G401.6 (cell line): Measurements from ENCODE around the gene SLC25A43.
"Not testable (repeated sequence)": the region's sequence is repeated elsewhere in the genome, so short reads cannot be mapped to it uniquely, and the experiment has no call there.

Experiments used
- FAIRE-seq: peaks from 2 replicates; lab custom pipeline; 2012; peaks lifted over from hg19 to GRCh38; lab: Jason Lieb, UNC

The SLC25A43 gene

DNA sequence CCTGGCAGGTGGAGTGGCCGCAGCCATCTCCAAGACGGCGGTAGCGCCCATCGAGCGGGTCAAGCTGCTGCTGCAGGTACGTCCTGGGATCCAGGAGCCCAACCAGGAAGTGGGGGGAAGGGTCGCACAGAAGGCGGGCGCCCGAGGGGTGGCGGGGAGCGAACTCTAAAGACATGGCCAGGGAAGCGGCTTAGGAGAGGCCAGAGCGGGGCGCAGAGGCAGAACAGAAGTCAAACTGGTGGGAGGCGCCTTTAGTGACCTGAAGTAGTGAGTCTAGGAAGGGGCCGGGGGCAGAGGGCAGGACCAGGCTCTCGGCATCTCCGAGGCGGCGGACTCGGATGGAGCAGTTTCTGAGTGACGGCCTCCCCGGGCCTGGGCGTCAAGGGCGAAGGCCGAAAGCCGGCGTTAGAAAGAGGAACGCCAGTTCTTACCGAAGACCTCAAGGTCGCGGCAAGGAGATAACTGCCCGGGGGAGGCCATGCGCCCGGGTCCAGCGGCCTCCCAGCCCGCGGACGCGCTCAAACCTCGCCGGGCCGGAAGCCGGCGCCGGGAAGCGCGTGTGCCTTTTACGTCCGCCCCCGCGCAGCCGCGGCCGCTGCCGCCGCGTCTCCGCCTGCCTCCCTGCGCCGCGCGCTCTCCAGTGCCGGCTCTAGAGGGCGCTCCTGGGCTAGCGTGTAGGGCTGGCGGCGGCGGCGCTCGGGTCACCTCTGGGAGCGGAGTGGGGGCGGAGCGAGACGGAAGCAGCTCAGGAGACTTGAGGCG lies 69.6 kb downstream of the SLC25A43 start:
- no peak for FAIRE-seq

DNA sequence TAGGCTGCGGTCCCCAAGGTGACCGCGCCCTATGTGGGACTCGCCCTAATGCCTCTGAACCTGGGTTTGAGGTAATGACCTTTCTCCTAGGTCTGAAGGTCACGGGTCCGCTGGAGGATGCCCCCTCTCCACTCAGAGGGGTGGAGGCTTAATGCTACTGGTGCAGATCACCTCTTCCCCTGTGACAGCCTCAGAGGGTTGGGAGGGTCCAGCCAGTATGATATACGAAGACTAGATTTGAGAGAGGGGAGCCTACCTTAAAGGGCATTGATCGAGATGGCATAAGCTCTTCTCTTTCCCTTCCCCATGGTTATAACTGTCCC lies 70.1 kb downstream of the SLC25A43 start:
- FAIRE-seq = no peak

DNA sequence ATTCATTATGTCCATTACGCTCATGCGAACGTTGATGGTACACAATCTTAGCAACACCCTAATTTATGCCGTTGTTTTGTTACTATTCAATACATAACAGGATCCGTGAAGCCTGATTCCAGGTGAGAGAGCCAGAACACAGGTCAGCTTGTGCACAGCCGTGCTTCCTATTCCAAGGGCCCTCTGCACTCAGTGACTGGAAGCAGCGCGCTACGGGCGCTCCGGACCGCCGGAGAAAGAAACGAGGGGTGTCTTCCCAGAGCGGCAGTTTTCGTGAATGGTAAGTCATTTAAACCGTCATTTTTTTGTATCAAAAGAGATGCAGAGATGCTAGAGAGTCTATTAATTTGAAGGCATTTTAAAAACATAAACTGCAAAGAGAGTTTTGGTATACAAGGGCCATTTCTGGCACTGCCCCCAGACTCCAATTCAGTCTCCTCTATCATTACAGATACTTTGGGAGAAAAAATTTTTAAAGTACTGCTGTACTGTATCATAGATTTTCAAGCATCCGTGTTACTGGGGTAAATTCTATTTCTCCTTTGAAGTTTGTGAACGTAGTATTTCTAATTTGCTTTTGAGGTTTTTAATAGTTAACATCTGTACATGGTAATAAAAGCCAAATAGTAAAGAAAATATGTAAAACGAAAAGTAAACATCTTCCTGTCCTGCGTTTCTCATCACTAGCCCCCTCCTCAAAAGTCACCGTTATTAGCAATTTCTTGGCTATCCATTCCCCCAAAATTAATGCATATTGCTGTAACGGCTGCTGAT lies 75.7 kb downstream of the SLC25A43 start:
- FAIRE-seq = peak; percentile 40

DNA sequence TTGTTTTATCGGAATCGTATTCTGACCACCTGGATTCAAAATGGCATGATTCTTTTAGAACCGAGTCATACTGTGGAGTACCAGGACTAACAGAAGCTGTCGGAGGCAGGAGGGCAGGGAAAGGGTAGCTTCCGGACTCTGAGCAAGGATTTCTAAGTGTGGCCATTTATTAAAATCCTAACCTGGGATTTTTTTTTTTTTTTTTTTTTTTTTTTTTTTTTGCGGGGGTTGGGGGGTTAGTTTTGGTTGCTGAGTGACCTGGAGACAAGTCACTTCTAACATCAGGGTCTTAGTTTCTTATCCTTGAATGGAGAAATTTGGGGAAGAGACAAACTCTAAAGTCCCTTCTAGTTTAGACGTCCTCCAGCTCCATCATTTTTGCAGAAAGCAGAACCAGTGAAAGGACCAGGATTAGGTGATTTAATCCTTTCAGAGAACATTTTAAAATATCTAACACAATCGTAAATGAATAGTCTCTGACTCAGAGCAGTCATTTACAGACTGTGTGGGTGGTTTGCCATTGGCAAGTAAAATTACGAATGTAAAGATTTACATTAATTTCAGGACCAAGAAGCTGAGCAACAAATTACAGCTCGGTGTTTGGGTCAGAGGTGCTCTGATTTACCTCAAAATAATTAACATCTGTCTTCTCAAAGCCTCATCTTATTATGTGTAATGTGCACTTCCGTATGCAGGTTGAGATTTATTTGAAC lies 76.4 kb downstream of the SLC25A43 start:
- no peak for FAIRE-seq

DNA sequence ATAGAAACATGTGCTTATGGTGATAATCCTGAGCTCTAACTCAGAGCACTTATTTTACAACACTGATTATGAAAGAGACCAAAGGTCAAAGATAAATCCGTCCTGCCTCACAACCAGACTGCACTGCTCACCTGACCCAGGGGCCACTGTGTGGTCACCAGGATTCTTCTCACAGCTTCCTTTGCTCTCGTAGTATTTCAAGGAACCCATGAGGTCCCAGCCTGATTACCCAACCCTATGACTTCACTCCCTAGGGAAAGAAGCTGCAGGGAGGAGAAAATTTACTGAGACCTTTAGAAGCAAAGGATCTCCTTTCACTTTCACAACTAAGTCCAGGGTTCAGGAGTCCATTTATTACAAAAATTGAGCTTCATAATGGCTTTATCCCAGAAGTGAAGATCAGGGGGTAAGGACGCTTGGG lies 78.7 kb downstream of the SLC25A43 start:
- FAIRE-seq = peak; percentile 61

DNA sequence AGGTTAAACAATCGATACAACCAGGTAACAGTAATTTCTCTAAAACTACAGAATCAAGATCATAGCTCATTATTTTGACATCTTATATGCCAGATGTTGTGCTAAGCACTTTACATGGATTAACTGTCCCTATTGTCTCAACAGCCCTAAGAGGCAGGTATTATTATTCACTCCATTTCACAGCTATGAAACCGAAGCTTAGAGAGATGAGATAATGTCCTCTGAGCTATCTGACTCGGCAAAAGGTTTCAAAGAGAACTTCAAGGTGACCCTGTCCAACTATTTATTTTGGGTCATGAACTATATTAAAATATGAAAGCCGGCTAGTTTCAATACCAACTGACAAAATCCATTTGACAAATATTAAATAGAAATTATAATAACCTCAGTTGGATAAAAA lies 79.4 kb downstream of the SLC25A43 start:
- peak; percentile 63 for FAIRE-seq

DNA sequence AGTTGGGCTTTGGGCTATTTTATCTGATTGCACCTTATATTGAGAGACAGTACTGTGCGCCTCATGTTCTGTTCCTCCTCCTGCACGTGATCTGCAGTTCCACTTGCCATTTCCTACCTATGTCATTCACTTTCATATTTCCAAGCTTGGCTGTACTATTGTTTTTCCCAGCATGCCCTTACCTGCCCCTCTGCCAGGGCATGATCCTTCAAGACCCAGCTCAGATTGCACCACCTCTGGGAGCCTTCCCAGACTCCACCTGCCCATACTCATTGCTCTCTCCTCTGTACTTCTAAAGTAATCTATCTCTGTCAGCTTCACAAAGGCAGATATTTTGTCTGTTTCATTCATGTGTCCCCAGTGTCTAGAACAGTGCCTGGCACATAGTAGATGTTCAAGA lies 80.7 kb downstream of the SLC25A43 start:
- FAIRE-seq = no peak

DNA sequence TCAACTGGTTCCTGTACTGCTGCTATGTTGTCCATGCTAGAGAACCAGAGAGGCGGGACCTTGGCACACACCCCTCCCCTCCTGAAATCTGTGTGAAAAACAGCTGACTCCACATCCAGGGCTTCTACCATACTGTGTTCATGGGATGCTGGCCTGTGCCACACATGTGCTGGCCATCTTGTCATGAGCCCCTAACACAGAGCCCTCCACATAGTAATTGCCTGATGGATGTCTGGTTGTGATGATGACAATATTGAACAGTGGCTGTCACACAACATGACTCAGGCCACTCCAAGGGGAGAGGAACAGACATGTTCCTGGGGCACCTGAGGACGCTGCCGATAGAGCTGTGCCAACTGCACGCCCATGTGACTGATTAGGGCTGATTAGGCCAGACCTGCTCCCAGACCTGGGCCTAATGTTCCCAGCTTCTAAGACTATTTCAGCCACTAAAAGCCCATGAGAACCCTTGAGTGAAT lies 82.2 kb downstream of the SLC25A43 start:
- FAIRE-seq = no peak

DNA sequence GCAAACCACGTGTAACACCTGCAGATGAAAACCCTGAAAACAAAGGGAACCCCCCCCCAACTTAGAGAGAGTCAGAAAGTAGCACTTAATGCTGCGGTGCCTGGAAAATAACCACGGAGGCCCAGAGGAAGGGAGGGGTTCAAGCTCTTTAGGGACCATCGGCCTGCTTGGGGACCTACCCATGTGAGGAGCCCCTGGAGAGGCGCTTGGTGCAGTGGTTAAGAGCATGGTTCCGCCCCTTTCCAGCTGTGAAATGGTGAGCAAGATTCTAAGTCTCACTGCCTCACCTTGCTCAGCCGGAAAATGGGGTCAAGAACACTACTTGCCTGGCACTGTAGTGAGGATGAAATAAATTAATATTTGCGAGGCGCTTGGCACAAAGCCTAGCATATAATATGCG lies 82.9 kb downstream of the SLC25A43 start:
- FAIRE-seq = no peak

DNA sequence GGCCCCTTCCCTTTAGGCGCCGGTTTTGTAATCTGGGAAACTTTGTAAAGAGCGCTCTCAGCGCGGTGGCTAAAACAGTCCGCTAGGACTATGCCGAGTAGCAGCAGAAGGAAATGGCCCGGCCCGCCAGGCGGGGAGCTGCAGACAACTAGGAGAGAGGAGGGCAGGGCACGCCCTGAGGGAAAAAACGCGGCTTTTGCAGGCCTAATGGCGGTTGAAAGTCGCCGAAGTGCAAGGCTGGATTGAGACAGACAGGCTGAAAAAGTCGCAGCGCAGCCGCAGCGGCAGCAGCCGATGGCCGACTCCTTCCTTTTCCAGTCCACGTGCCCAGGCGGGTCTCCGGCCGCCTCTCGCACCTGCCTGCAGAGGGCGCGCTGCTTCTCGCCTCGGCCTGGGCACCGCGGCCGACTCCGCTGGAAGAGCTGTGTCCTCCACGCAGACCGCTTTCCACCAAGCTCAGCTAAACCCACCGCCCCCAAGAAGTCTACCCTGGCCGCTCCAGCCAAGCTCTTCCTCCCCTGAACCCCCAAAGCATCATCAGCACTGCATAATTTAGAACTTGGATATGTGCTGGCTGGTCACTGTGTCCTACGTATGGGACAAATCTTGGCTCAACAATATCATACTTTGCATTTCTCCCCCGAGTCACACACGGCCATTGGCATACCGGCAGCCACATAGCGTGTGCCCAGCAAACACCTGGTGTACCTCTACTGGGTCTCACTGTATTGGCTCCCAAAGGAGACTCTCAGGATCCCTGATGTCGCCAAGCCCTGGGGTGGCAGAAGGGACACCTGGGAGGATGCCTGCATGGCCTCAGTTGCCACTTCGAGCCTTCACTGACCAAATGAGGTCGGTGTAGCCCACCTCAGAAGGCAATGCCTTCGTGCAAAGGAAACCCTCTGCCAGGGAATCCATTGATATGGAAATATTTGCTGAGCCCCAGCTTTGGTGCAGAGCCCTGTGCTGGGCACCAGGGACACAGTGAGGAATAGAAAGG lies 83.6 kb downstream of the SLC25A43 start:
- no peak for FAIRE-seq

DNA sequence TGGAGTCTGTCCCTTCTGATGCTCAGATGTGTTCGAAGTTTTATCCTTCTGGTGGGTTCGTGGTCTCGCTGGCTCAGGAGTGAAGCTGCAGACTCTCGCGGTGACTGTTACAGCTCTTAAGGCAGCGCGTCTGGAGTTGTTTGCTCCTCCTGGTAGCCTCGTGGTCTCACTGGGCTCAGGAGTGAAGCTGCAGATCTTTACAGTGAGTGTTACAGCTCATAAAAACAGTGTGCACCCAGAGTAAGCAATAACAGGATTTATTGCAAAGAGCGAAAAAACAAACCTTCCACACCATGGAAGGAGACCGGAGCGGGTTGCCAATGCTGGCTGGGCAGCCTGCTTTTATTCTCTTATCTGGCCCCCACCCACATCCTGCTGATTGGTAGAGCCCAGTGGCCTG lies 87.6 kb downstream of the SLC25A43 start:
- FAIRE-seq = no peak

DNA sequence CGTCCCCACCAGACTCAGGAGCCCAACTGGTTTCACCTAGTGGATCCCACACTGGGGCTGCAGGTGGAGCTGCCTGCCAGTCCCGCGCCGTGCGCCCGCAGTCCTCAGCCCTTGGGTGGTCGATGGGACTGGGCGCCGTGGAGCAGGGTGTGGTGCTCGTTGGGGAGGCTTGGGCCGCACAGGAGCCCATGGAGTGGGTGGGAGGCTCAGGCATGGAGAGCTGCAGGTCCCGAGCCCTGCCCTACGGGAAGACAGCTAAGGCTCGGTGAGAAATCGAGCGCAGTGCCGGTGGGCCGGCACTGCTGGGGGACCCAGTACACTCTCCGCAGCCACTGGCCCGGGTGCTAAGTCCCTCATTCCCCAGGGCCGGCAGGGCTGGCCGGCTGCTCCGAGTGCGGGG lies 88.6 kb downstream of the SLC25A43 start:
- not testable (repeated sequence) for FAIRE-seq

DNA sequence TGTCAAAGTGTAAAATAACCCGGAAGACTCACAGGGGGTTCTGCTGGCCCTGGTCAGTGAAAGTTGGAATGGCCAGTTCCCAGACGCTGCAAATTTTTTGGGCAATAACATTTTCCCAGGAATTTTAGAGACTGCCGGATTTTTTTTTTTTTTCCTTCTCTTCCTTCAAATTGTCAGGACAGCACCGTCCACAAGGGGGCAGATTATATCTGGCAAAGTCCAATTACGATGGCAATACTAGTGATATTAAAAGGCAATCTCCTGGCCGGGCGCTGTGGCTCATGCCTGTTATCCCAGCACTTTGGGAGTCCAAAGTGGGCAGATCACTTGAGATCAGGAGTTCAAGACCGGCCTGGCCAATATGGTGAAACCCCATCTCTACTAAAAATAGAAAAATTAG lies 89.6 kb downstream of the SLC25A43 start:
- no peak for FAIRE-seq

DNA sequence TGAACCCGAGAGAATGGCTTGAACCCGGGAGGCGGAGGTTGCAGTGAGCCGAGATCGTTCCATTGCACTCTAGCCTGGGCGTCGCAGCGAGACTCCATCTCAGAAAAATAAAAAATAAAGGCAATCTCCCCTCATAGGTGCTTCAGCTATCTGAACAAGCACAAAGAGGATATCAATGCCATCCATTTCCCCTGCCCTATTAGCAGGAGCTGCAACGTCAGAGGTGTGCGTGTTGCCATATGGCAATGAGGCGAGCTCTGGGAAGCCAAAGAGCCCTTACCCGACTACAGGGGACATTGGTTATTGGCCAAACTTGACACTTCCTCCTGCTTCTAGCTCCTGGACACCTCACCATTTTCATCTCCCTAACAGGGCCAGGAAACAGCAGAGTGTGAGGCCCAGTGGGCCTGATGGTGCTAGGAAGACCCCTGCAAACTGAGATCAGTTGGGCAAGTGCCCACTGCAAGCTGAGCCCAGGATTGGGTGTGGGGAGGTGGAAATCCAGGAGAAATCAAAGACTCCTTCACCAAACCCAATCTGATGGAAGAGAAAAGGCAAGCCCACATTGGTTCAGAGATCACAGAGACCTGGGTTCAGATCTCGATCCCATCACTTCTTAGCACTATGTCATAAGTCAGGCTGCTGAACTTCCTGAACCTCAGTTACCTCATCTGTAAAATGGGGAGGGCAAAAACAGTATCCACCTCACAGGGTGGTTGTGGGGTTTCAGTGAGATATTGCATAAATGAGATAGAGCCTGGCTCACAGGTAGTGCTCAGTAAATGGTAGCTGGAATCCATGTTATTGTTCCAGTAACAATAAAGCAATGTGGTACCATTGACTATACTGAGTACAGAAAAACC lies 90.3 kb downstream of the SLC25A43 start:
- FAIRE-seq = no peak

DNA sequence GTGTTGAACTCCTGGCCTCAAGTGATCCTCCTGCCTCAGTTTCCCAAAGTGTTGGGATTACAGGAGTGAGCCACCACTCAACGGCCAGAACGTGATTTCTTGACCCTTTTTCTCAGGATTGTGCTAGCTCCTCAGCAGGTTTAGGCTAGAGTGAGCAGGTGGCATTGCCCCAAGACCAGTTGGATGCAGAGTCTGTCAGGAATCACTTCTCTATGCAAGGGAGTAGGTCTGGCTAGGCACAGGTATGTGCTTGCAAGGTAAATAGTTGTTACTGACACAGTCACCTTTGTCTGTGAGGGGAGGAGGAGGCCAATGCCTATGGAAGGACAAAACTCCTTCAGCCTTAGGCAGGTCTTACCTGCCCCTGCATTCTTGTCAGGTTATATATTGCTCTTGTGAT lies 93.3 kb downstream of the SLC25A43 start:
- no peak for FAIRE-seq

DNA sequence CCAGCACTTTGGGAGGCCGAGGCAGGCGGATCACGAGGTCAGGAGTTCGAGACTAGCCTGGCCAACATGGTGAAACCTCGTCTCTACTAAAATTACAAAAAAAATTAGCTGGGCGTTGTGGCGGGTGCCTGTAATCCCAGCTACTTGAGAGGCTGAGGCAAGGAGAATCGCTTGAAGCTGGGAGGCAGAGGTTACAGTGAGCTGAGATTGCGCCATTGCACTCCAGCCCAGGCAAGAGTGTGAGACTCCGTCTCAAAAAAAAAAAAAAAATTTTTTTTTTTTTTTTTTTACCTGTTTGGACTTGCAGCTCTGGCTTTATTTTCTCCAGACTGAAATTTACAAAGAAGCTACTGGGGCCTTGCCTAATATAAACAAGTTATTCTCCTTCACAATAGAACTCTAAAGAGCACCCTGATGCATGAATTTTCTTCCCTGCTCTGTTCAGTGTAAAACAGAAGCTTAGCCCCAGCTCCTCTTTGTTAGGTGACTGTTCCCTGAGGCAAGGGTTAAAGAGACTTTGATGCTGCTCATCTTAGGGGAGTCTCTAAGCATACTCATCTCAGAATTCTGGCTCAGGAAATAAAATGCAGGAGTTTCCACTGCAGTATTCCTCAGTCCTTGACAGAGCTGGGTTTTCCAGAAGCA lies 94.8 kb downstream of the SLC25A43 start:
- not testable (repeated sequence) for FAIRE-seq

DNA sequence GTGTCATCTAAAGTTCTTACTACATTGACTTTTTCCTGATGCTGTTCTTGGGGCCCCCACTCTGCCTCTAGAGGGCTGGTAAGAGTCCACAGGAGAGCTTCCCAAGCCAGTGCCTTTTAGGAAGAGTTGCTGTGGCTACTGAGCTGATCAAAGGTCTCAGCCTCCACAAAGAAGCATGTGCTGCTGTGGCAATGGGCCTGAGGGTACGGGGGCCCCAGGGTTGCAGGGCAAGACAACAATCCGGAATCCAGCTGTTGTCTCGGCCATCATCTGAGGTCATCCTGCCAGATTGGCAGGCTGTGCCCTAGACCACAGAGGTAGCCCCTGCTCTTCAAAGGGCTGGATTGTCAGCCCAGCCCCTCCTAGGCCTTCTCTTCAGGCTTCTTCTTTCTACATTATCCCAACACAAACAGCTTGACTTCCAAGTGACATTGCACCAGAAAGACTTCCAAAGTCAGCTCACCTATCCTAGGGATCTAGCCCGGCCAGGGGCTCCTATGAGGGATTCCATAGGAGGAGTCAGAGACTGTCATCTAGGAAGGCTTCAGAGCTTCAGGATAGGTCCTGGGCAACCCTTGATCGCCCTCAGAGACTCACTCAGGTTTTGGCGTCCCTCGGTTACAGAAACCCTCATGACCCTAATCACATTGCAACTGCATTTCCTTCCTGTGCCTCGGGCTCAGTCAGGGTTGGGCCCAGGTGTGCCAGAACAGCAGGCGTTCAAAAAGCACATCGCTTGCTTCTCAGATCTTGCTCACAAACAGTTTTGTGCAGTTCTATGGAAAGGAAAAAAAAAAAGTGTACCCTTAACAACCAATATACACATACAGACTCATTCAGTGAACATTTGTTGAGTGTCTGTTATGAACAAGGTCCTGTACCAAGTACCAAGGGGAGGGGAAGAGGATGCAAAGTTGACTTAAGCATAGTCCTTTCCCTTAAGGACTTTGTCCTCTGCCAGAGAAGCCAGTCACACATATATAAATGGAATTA lies 96.9 kb downstream of the SLC25A43 start:
- no peak for FAIRE-seq

DNA sequence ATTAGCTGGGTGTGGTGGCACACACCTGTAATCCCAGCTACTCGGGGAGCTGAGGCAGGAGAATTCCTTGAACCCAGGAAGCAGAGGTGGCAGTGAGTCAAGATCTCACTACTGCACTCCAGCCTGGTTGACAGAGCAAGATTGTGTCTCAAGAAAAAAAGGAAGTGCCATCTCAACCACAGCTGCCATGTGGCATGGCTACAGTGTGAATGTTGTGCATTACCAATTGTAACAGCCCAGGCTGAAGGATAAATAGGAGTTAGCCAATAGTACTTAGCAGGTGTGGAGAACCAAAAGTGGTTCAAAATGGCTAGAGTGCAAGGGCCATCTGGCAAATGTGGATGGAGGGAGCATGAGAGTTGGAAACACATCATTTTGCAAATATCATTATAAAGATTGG lies 98.0 kb downstream of the SLC25A43 start:
- no peak for FAIRE-seq
